Skeletal muscle cell (primary cell): ENCODE measurements around the gene SLC25A43.
"Not testable (repeated sequence)": the region's sequence is repeated elsewhere in the genome, so short reads cannot be mapped to it uniquely, and the experiment has no call there.

Experiments
- DNase-seq: peaks from one replicate; pipeline ENCODE4 v3.0.0-alpha.2; 2010; ENCODE audit warnings: low read depth
- H3K4me3 ChIP-seq: 2 replicates; pipeline ENCODE4 v1.5.1; 2011; ENCODE audit warnings: low read depth, mild to moderate bottlenecking, control low read depth, low read length, moderate library complexity

The SLC25A43 gene

DNA sequence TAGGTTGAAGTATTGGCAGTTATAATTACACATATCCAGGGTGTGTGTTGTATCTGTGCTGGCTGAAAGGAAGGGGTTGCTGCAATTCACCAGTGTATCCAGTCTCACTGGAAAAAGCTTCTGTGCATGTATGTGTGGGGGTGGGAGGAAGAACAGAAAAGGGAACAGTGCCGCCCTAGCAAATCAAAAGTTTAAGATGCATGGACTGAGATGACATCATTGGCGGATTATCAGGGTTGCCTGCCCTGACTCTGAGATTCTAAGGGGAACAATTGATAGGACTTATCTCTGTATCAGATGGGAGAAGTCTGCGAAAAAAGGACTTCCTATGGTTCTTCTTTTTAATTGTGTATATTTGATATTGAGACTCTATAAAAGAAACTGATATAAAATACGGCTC, 3.5 kb downstream of the SLC25A43 start:
- H3K4me3 ChIP-seq = no peak overlapping the region
- no peak for DNase-seq

DNA sequence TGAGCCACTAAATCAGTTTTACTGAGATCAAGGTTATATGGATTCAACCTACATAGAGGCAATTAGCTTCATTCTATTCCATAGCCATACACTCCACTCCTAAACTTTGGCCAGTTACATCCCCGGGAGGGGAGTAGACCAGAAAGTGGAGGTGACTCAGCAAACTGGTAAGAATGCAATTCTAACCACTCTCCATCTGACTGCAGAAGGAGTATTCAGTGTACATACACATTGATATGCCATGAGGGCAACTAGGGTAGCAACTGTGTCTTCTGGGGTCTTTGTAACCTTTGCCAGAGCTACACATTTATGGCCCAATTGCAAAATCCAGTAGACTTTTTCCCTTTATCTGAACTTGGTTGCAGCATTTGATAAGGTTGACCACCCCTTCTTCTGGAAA, 7.6 kb downstream of the SLC25A43 start:
- no peak for DNase-seq
- H3K4me3 ChIP-seq = no peak overlapping the region

DNA sequence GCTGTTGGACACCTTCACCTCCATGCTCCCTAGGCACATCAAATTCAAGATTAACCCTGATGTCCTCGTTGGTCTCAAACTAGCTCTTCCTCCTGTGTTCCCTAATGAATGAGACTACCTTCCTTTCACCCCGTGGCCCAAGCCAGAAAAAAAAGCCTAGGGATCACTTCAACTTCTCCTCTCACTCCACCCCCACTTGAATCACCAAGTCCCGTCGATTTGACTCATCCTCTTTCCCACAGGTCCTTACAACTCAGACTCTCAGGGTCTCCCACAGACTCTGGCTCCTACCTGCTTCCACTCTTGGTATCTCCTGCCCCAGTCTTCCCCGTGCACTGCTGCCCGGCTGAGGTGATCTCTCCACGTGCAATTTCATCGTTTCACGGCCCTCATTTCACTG, 8.5 kb downstream of the SLC25A43 start:
- DNase-seq = no peak
- no peak overlapping the region for H3K4me3 ChIP-seq

DNA sequence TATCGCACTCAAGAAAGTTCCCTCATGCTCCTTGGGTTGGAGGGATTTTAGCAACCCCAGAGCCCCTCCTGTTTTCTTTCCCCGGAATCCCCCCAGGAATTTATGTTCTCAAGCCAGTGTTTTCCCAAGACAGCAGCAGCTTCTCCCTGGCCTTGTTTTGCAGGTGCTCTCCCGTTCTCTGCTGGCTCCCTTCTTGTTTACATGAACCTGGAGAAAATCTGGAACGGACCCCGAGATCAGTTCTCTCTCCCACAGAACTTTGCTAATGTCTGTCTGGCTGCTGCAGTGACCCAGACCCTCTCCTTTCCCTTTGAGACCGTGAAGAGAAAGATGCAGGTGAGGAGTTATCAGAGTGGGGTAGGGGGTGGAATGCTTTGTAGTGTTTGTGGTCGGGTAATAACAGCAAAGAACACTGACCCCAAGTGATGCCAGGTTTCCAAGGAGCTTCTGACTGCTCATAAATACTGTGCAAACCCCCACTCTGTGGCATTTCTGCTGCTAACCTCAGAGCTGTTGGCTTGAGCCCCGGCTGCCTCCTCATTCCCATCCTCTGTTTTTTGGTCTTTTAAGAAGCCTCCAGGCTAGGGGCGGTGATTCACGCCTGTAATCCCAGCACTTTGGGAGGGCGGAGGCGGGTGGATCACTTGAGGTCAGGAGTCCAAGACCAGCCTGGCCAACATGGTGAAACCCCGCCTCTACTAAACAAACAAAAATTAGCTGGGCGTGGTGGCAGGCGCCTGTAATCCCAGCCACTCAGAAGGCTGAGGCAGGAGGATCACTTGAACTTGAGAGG, 11.1 kb downstream of the SLC25A43 start:
- DNase-seq = peak; percentile 19
- H3K4me3 ChIP-seq = no peak overlapping the region

DNA sequence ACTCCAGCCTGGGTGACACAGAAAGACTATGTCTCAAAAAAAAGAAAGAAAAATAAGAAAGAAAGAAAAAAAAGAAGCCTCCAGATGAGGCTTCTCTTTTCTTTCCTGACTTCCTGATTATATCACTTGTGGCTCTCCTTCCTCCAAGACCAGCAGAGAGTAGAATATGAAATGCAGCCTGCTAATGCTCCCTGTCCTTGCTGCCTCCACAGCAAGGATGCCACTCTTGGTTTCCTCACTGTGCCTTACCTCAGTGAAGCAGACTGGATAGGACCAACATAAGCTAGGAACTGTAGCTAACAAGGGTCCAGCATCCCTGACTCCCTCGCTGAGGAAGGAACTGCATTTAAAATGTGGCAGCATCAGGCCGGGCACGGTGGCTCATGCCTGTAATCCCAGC, 11.7 kb downstream of the SLC25A43 start:
- DNase-seq = no peak
- no peak overlapping the region for H3K4me3 ChIP-seq

DNA sequence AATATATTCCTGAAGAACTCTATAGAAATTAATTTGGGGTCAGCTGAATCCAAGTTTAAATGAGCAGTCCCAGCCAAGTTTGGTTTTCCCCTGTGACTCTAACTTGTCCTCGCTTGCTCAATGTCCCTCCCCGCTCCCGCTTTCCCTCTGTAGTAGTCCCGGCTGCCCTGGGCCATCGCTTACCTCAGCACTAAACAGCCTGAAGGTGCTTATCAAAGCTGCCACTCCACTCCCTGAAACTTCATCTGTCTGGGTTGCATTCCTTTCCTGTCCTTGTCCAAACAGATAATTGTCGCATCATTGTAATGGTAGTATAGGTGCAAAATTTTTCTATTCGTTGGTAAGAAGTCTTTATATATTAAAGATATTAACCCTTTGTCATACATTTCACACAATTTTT, 12.8 kb downstream of the SLC25A43 start:
- H3K4me3 ChIP-seq = no peak overlapping the region
- DNase-seq = no peak

DNA sequence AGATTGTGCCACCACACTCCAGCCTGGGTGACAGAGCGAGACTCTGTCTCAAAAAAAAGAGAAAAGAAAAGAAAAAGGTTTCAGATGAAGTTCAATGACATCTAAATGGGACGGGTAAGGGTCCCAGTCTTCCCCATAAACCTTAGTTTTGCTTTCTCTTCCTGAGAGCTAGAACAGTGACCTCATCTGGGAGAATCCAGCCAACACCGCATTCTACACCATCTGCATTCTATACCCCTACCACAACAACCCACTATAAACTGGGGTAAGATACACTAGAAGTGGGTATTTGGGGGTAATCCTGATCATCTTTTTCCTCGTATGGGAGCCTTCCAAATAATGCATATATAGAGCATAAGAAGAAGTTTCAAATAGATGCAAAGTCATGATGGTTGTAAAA, 18.2 kb downstream of the SLC25A43 start:
- DNase-seq = no peak
- H3K4me3 ChIP-seq = no peak overlapping the region

DNA sequence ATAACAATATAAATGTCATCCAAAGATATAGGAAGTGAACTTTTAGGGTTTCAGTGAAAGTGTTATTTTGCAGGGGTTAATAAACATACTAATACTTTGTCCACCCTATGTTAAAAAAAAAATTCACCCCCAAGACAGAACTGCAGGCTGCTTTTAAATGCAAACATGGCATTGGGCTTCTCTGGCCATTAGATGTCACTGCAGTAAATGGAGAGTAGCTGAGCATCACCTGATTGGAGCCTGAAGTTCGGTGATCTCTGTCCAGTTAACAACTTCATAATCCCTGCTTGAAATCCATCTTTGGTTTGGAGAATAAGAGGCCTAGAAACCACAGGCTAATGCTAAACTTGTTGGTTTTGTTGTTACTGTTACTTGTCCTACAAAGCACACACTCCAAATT, 18.7 kb downstream of the SLC25A43 start:
- DNase-seq = no peak
- H3K4me3 ChIP-seq = no peak overlapping the region

DNA sequence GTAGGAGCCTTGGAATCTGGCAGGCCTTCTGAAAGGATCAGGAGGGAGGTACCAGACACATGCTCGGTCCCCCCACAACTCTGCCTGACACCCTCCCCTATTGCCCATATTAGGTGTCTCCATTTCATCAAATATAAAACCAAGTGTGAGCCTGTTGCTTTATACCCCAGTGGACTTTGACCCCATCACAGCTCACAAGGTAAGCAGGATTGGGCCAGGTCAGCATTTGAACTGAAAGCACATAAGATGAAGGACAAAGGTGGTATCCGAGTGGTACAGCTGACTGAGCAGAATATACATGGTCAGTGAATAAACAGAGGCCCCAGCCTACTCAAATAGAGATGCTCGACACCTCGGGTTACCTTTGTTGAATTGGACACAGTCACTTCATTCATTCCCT, 20.0 kb downstream of the SLC25A43 start:
- DNase-seq = no peak
- no peak overlapping the region for H3K4me3 ChIP-seq

DNA sequence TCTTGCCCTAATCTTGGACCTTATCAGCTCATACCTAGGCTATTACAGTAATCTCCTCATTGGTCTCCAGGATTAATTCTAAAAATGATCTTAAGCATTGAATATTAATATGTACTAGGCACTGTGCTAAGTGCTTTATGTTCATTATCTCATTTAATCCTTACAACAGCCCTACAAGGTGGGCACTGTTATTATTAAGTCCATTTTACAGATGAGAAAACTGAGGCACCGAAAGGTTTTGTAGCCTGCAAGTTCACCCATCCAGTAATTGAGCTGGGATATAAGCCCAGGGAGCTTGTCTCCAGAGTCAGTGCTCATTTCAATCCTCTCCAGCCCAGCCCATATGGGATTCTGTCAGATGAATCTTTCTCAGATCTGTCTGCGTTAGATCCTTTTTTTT, 20.8 kb downstream of the SLC25A43 start:
- no peak overlapping the region for H3K4me3 ChIP-seq
- DNase-seq = no peak

DNA sequence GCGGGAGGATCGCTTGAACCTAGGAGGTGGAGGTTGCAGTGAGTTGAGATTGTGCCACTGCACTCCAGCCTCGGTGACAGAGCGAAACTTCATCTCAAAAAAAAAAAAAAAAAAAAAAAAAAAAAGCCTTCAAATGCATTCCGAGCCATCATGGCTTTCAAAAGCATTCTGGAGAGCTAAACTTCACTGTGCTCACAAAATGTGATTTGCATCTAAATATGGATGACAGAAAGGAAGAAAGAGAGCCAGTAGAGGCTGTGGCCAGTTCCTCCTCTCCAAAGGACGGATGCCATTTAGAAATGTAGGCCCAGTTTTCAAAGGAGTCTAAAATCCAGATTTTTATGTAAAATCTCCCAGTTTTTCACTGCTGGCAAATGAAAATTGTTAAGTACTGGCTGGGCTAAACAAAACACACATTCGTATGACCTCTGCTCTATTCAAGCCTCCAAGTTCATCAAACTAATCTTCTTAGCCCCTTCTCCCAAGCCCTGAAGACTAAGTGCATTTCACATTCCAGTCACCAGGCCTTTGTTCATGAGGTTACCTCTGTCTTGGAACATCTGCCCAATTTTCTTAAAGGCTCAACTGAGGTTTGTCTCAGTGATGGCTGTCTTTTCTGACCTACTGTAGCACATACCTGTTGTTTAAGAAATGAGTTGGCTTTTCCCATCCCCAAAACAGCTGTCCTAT, 22.0 kb downstream of the SLC25A43 start:
- H3K4me3 ChIP-seq = no peak overlapping the region

DNA sequence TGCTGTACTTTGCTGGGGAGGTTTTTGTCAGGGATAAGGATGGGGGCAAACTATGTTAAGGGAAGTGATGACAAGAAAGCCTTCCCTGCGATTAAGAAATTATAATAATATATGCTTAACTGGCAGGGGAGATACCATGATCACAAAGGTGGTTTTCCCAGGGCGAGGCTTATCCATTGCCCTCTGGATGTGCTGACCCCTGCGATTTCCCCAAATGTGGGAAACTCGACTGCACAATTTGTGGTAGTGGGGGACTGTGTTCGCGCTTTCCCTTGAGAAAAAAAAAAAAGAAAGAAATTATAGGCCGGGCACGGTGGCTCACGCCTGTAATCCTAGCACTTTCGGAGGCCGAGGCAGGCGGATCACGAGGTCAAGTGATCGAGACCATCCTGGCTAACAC, 24.5 kb downstream of the SLC25A43 start:
- no peak for DNase-seq
- H3K4me3 ChIP-seq = no peak overlapping the region

More for the DNA sequence above, 22.0 kb downstream of the SLC25A43 start:
- DNase-seq = no peak

DNA sequence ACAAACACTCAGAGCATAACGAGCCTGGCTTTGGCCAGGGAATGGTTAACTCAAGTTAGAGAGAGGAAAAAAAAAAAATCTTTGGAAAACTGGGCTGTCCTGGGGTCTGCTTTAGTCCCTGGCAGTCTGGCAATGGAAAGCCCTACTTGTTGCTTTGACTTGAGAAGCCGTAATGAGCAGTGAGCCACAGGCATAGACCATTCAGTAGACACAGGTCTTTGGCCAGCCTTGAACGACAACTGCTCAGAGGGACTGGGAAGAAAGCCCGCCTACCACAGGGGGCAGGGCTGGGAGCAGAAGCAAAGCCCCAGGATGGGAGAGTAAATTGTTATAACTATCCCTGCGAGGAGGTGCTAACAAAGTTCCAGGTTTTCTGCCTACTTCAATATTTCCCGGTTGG, 25.9 kb downstream of the SLC25A43 start:
- no peak for DNase-seq
- no peak overlapping the region for H3K4me3 ChIP-seq

DNA sequence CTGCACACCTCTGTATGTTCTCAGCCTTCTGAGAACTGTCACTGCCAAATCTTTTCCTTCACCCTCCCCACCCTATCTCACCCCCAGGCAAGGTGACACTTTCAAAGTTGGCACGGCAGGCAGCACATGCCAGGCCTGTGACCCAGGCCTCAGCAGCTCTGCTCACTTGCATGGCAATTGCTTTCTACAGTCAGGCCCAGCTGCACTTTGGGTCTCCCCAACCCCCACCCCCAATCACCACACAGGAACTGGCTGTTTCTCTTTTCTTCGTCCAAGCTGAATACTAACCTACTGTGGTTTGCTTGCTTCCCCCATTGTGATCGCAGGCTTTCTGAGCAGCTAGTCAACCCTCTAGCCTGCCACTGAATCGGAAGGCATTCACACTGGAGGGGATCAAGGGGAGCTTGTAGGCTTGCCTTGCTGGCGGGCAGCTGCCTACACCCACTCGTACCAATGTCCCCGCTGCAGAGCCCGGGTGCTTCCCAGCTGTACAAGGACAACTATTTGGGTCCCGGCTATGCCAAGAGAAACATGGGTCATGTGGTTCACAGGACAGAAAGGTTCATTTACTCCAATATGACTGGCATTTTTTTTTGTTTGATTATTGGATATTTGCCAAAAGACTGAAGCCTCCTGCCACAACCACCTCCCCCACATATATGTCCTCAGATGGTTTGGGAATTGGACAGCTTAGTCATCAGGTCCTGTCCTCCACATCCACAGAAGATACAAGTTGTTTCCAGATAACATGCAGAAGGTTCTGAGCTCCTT, 28.1 kb downstream of the SLC25A43 start:
- no peak overlapping the region for H3K4me3 ChIP-seq
- DNase-seq = peak; percentile 8

DNA sequence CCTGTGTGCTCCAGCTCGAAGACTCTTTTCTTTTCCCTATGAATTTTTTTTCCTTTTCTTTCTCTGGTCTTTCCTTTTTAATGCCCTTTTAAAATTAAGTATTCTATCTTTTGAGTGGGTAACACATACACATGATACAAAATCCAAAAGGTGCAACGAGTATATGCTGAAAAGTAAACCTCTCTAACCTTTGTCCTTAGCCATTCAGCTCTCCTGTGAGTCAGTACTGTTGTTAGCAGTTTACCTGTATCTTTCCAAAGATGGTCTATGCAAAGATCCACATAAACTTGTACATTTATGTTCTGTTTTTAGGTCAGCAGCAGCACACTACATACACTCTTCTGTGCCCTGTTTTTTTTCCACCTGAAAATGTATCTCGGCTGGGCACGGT, 28.7 kb downstream of the SLC25A43 start:
- DNase-seq = no peak
- no peak overlapping the region for H3K4me3 ChIP-seq

DNA sequence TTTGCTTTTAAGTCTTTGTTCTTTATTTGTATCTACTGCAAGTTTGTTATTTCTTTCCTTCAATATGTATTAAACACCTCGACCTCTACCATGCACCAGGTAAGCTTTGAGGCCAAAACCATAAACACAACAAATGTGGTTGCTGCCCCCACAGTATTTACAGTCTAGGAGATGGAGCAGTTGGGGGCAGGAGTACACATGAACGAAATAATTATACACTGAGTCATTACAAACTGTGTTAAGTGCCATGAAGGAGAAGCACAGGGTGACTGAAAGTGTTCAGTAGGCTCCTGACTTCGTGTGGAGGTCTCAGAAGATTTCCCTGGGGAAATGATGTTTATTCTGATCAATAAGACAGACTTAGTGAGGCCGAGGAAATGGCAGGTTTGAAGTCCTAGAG, 30.3 kb downstream of the SLC25A43 start:
- no peak for DNase-seq

DNA sequence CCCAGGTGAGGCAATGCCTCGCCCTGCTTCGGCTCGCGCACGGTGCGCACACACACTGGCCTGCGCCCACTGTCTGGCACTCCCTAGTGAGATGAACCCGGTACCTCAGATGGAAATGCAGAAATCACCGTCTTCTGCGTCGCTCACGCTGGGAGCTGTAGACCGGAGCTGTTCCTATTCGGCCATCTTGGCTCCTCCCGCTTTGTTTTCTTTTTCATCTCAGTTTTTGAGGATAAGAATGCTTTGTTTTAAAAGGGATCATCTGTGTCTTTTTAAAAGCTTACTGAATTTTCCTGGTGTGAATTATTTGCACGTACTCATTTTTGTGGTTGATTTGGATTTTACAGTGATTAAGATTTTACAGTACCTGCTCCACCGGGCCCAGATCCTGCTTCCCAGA, 42.2 kb downstream of the SLC25A43 start:
- DNase-seq = not testable (repeated sequence)

More for the DNA sequence above, 30.3 kb downstream of the SLC25A43 start:
- no peak overlapping the region for H3K4me3 ChIP-seq

DNA sequence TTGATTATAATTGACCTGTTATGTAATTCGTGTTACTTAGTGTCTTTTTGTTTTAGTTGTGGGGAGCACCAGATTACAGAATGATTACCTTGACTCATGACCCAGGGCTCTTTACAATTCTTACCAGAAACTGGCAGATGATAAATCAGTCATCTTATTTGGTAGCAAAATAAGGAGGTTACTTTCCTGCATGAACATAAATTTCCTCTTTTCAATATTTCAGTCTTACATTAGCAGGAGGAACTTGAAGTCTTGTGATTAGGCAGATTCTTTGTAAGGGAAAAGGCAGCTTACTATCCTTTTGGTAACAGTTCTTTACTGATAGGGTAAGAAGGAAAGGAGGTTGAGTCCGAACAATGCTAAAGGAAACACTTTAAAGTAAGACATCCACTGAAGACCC, 43.1 kb downstream of the SLC25A43 start:
- no peak overlapping the region for H3K4me3 ChIP-seq
- no peak for DNase-seq

More for the DNA sequence above, 42.2 kb downstream of the SLC25A43 start:
- not testable (repeated sequence) for H3K4me3 ChIP-seq

DNA sequence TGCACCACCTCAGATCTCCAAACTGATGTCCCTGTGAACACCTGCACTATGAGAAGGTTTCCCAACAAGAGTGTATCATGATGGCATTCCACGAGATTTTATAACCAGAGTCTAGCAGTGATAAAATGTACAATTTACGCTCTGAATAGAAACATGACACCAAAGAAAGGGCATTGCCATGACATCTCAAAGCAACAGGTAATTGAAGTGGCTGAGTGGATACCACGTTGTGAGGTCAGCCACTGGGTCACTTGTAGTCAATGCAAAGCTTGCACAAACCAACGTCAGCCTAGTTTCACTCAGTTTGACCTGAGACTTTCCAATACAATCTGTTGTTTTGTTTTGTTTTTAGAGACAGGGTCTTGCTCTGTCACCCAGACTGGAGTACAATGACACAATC, 54.1 kb downstream of the SLC25A43 start:
- no peak for DNase-seq
- H3K4me3 ChIP-seq = no peak overlapping the region

DNA sequence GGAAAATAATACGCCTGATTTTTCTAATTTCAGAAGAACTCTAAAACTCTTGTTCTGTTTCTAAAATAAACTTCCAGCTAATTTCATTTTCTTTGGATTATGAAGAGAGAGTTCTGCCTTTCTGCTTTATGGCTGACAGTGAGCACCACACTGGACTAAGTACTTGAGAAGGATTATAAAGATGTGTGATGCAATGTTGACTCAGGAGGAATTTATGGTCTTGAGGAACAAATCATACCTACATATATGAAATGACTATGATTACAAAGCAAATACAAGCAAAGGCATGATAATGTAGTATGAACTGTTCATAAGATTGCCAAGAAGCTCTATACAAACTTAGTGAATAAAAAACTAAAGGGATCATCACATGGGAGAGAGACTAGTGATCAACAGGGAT, 56.1 kb downstream of the SLC25A43 start:
- no peak overlapping the region for H3K4me3 ChIP-seq
- DNase-seq = no peak
